ENCODE measurements around the gene IQGAP3. TPM values are rescaled to one million over a fixed set of nuclear protein-coding genes. Genes with fewer than 3 reads are reported as not detected.
"Not testable (repeated sequence)": the region's sequence is repeated elsewhere in the genome, so short reads cannot be mapped to it uniquely, and the experiment has no call there.

Gene IQGAP3
- total RNA-seq, 2 experiments from 2014 or later: not detected

GRCh38 chr1:156608036-156608674 is 35.8 kb upstream of the IQGAP3 start:
- Histone ChIP-seq H3K4me3 (ENCODE audit: low read length) (no peak overlapping the region), H3K4me1 (ENCODE audit: insufficient read depth, low read length) (peaks cover 10% of the 10 kb centered on the region), H3K27ac (ENCODE audit: low read depth in 1 of 2, low read length in 2 of 2) (no peak overlapping the region), H3K36me3 (ENCODE audit: insufficient read depth, low read length) (no peaks in the 10 kb centered on the region), H3K9me3 (ENCODE audit: control insufficient read depth in 1 of 2, insufficient read depth in 1 of 2, low read length in 2 of 2) (no peaks in the 10 kb centered on the region), H3K27me3 (ENCODE audit: control insufficient read depth in 1 of 2, insufficient read depth in 2 of 2, low read length in 2 of 2) (peaks cover 0 to 5% of the 10 kb centered on the region in 2 experiments)
- ATAC-seq (ENCODE audit: poor library complexity): peak; percentile 96
- peaks cover 21% of the 10 kb centered on the region for H3K27me3 Mint-ChIP-seq
- H3K4me1 Mint-ChIP-seq (ENCODE audit: low read depth): peaks cover 15% of the 10 kb centered on the region
- POLR2A ChIA-PET: interaction anchor here (0.7 to 1.8 kb wide), 7 partner anchors 26 to 151 kb away, joined by 3 to 8 read pairs (median 3); partner anchors contain the start of gene MEF2D
- TF ChIP-seq, protein P1, sequence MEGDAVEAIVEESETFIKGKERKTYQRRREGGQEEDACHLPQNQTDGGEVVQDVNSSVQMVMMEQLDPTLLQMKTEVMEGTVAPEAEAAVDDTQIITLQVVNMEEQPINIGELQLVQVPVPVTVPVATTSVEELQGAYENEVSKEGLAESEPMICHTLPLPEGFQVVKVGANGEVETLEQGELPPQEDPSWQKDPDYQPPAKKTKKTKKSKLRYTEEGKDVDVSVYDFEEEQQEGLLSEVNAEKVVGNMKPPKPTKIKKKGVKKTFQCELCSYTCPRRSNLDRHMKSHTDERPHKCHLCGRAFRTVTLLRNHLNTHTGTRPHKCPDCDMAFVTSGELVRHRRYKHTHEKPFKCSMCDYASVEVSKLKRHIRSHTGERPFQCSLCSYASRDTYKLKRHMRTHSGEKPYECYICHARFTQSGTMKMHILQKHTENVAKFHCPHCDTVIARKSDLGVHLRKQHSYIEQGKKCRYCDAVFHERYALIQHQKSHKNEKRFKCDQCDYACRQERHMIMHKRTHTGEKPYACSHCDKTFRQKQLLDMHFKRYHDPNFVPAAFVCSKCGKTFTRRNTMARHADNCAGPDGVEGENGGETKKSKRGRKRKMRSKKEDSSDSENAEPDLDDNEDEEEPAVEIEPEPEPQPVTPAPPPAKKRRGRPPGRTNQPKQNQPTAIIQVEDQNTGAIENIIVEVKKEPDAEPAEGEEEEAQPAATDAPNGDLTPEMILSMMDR (IDR thresholded peaks at IDR 0.05): peak; percentile 77
- H3K27ac Mint-ChIP-seq: no peak overlapping the region
- no peaks in the 10 kb centered on the region for H3K36me3 Mint-ChIP-seq (ENCODE audit: low read depth)
- CTCF ChIA-PET: interaction anchor here (0.6 to 1.8 kb wide), 19 partner anchors 9 to 222 kb away, joined by 3 to 32 read pairs (median 5); partner anchors contain the start of genes HAPLN2, IQGAP3, NAXE and TTC24
- peak overlapping the region; percentile 72 for H3K4me3 Mint-ChIP-seq
- intact Hi-C loops (cut with DNase I, micrococcal nuclease): loop anchor here (1.0 kb wide), 6 partner anchors 24 to 228 kb away; no protein-coding TSS in a partner anchor
- H3K9me3 Mint-ChIP-seq: no peaks in the 10 kb centered on the region
- peak in 13 of 14 experiments; percentile 42 to 87 (median 53) for DNase-seq

- H3K27me3 Mint-ChIP-seq: peaks cover 15% of the 10 kb centered on the region
- H3K36me3 ChIP-seq (ENCODE audit: insufficient read depth, low read length); H3K9me3 ChIP-seq (ENCODE audit: control insufficient read depth in 1 of 2, insufficient read depth in 1 of 2, low read length in 2 of 2); ATAC-seq (ENCODE audit: poor library complexity); H3K36me3 Mint-ChIP-seq (ENCODE audit: low read depth); DNase-seq; CTCF ChIA-PET; H3K27ac ChIP-seq (ENCODE audit: low read depth in 1 of 2, low read length in 2 of 2); H3K9me3 Mint-ChIP-seq; H3K4me3 Mint-ChIP-seq; POLR2A ChIA-PET; intact Hi-C loops (cut with DNase I, micrococcal nuclease); H3K27me3 ChIP-seq (ENCODE audit: control insufficient read depth in 1 of 2, insufficient read depth in 2 of 2, low read length in 2 of 2); H3K27ac Mint-ChIP-seq; H3K4me3 ChIP-seq (ENCODE audit: low read length): not testable (repeated sequence)
- peaks cover 22% of the 10 kb centered on the region for H3K4me1 Mint-ChIP-seq (ENCODE audit: low read depth)
- peaks cover 18% of the 10 kb centered on the region for H3K4me1 ChIP-seq (ENCODE audit: insufficient read depth, low read length)
Measured at GRCh38 chr1:156607344-156607743, 35.0 kb upstream of the IQGAP3 start.

DNA sequence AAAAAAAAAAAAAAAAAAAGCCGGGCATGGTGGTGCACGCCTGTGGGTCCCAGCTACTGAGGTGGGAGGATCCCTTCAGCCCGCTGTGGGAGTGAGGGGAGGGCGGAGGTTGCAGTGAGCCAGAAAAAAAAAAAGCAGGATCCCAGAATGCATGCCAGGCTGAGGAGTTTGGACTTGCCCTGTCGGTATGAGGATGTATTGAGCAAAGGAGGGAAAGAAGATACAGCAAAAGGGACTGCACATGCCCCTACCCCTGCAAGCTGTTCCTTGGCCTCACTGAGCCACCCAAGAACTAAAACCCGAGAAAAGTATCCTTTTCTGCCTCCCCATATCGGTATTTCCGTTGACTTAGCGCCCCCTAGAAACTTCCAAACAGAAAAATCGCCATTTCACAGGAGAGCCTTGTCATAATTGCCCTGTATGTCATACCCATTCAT is 30.2 kb upstream of the IQGAP3 start:
- Histone ChIP-seq H3K4me1 (ENCODE audit: insufficient read depth, low read length) (peaks cover 32% of the 10 kb centered on the region), H3K27ac (ENCODE audit: low read depth in 1 of 2, low read length in 2 of 2) (no peak overlapping the region), H3K36me3 (ENCODE audit: insufficient read depth, low read length) (peaks cover 15% of the 10 kb centered on the region), H3K4me3 (ENCODE audit: low read length) (no peak overlapping the region), H3K27me3 (ENCODE audit: control insufficient read depth in 1 of 2, insufficient read depth in 2 of 2, low read length in 2 of 2) (no peaks in the 10 kb centered on the region), H3K9me3 (ENCODE audit: control insufficient read depth in 1 of 2, insufficient read depth in 1 of 2, low read length in 2 of 2) (no peaks in the 10 kb centered on the region)
- ATAC-seq (ENCODE audit: poor library complexity): no peak
- peaks cover 37% of the 10 kb centered on the region for H3K4me1 Mint-ChIP-seq (ENCODE audit: low read depth)
- peak overlapping the region; percentile 83 for H3K4me3 Mint-ChIP-seq
- intact Hi-C loops (cut with DNase I, micrococcal nuclease): no loop called here
- TF ChIP-seq, protein P1 (IDR thresholded peaks at IDR 0.05): peak; percentile 30
- CTCF ChIA-PET: interaction anchor here (0.7 to 4.2 kb wide), 4 partner anchors 100 to 217 kb away, joined by 3 to 15 read pairs (median 3); no protein-coding TSS in a partner anchor
- peak in 3 of 14 experiments; percentile 35 to 45 (median 42) for DNase-seq
- no peaks in the 10 kb centered on the region for H3K27me3 Mint-ChIP-seq
- H3K27ac Mint-ChIP-seq: peak overlapping the region; percentile 4
- POLR2A ChIA-PET: interaction anchor here (1.1 to 2.8 kb wide), 3 partner anchors 11 to 320 kb away, joined by 3 to 33 read pairs (median 6); partner anchors contain the start of genes NAXE and SMG5
- no peaks in the 10 kb centered on the region for H3K9me3 Mint-ChIP-seq
- H3K36me3 Mint-ChIP-seq (ENCODE audit: low read depth): peaks cover 23% of the 10 kb centered on the region

Measured in CD4-positive, alpha-beta T cell (primary cell).